B cell (primary cell): ENCODE measurements around the gene PABPC1L2A.
"Not testable (repeated sequence)": the region's sequence is repeated elsewhere in the genome, so short reads cannot be mapped to it uniquely, and the experiment has no call there.

Source experiments
- CTCF ChIP-seq: fragments of 200-600 bp; IDR thresholded peaks from one replicate; pipeline ENCODE4 v1.8.0; 2022; ENCODE audit warnings: antibody characterized with exemption, mild to moderate bottlenecking
- EZH2 ChIP-seq: IDR thresholded peaks from 2 replicates; pipeline ENCODE4 v1.6.1; 2012; ENCODE audit warnings: borderline replicate concordance, low read depth, mild to moderate bottlenecking, moderate library complexity, low read length; ENCODE audit not compliant: insufficient read depth, poor library complexity, severe bottlenecking

- TF ChIP-seq CTCF, EZH2: not testable (repeated sequence)
These were observed 715 bp downstream of the PABPC1L2A start for GRCh38 chrX:73078597-73078996.
